Right cardiac atrium (tissue), 5 donors: ENCODE data around the gene ELP2. TPM values are rescaled to one million over a fixed set of nuclear protein-coding genes. Genes with fewer than 3 reads are reported as not detected.
"Not testable (repeated sequence)": the region's sequence is repeated elsewhere in the genome, so short reads cannot be mapped to it uniquely, and the experiment has no call there.

Experiments
- ATAC-seq, 2 donors: fragments of 200-7000 bp; cut with Tn5 transposase; one replicate each; pipeline versions ENCODE4 v1.8.0 to v1.9.1; 2020; ENCODE audit warnings: moderate library complexity in 2 of 2, mild to moderate bottlenecking in 1 of 2
- DNase-seq, 3 donors: peaks; one replicate each; pipeline ENCODE4 v3.0.0-alpha.2; 2020
- H3K27ac ChIP-seq: one replicate; pipeline ENCODE4 v1.5.1; 2013; ENCODE audit warnings: mild to moderate bottlenecking, low read length, control low read depth, moderate library complexity
- H3K27me3 ChIP-seq: one replicate; pipeline ENCODE4 v1.6.1; 2013; ENCODE audit not compliant: control insufficient read depth, insufficient read depth
- H3K4me1 ChIP-seq: one replicate; pipeline ENCODE4 v1.6.1; 2013; ENCODE audit warnings: low read length; ENCODE audit not compliant: control insufficient read depth, insufficient read depth
- H3K4me3 ChIP-seq: one replicate; pipeline ENCODE4 v1.5.1; 2013; ENCODE audit warnings: low read length, control low read depth
- H3K9me3 ChIP-seq: one replicate; pipeline ENCODE4 v1.6.1; 2013; ENCODE audit warnings: low read length; ENCODE audit not compliant: control insufficient read depth
- WGBS: extraction: QIAGEN DNeasy Blood & Tissue Kit; methylation state at CpG from one replicate; pipeline ENCODE4 v1.1.7; 2013; 5-methylcytosine and 5-hydroxymethylcytosine counted together
- intact Hi-C, 4 donors: fragments of 100-400 bp; cut with DNase I; formaldehyde crosslinking; loops; one replicate each; pipeline versions ENCODE4 v1.11.0 to v1.14.0; 2022 to 2023
- polyA plus RNA-seq: library from polyadenylated mRNA; stranded (reverse); fragments of 200-250 nt; gene quantifications from one replicate; pipeline ENCODE4 v1.2.3, GENCODE V29; 2013
- total RNA-seq, 4 donors: library from RNA; stranded (reverse); fragmentation: NEBNext Ultra II Directional; extraction: Animal tissue kit (Norgen Biotek cat#: 25700); gene quantifications; one replicate each; pipeline ENCODE4 v1.2.1, GENCODE V29; 2021
- donor health status: healthy with polysubstance abuse.
- donor health status: DM: no; HTN: yes; CAD: no.
- donor health status: DM: no; HTN: no; CAD: no.
- donor health status: DM: no; HTN: yes; CAD: no; lungs with severe emphysema.
- donor health status: DM: yes; HTN: yes; CAD: no.

The ELP2 gene
- total and polyA plus RNA-seq, 5 donors = 31.4 to 56.6 (median 54.0) TPM

- not testable (repeated sequence) for H3K4me1 ChIP-seq, H3K4me3 ChIP-seq, H3K27ac ChIP-seq, H3K9me3 ChIP-seq, H3K27me3 ChIP-seq, DNase-seq, ATAC-seq
- WGBS = 91% methylated on average over 11 of the region's 11 CpGs
- intact Hi-C loops = loop anchor here in 2 of 4 donors (5.0 to 10.0 kb wide), 2 partner anchors 34 to 48 kb away; no protein-coding TSS in a partner anchor
Measured at GRCh38 chr18:36116771-36117170, 12.9 kb upstream of the ELP2 start.

GRCh38 chr18:36120297-36120696 lies 9.4 kb upstream of the ELP2 start:
- intact Hi-C loops = loop anchor here in 1 of 4 donors (10.0 kb wide), 1 partner anchor 55 kb away; the partner anchor contains the start of gene RPRD1A
- 92% methylated on average over 3 of the region's 3 CpGs for WGBS
- H3K4me3 ChIP-seq = no peak overlapping the region
- ATAC-seq (no peak), DNase-seq (no peak)
- H3K9me3 ChIP-seq = no peaks in the 10 kb centered on the region
- no peaks in the 10 kb centered on the region for H3K4me1 ChIP-seq
- no peak overlapping the region for H3K27ac ChIP-seq
- H3K27me3 ChIP-seq = no peaks in the 10 kb centered on the region

- intact Hi-C loops = loop anchor here in 1 of 4 donors (10.0 kb wide), 1 partner anchor 60 kb away; the partner anchor contains the start of gene RPRD1A
- 91% methylated on average over 4 of the region's 4 CpGs for WGBS
Measured at GRCh38 chr18:36124841-36125240, 4.9 kb upstream of the ELP2 start.

GRCh38 chr18:36126668-36127067 lies 3.0 kb upstream of the ELP2 start:
- no peak overlapping the region for H3K27ac ChIP-seq
- no peak overlapping the region for H3K4me3 ChIP-seq
- ATAC-seq (no peak), DNase-seq (no peak)
- WGBS = 93% methylated on average over 8 of the region's 8 CpGs
- intact Hi-C loops = loop anchor here in 1 of 4 donors (10.0 kb wide), 1 partner anchor 62 kb away; the partner anchor contains the start of gene RPRD1A
- no peaks in the 10 kb centered on the region for H3K9me3 ChIP-seq
- H3K27me3 ChIP-seq = no peaks in the 10 kb centered on the region
- peaks cover 2% of the 10 kb centered on the region for H3K4me1 ChIP-seq

More at GRCh38 chr18:36124841-36125240, 4.9 kb upstream of the ELP2 start:
- Histone ChIP-seq H3K4me3 (no peak overlapping the region), H3K9me3 (no peaks in the 10 kb centered on the region), H3K27ac (no peak overlapping the region), H3K4me1 (no peaks in the 10 kb centered on the region), H3K27me3 (no peaks in the 10 kb centered on the region)
- ATAC-seq (no peak), DNase-seq (no peak)

- ATAC-seq (no peak), DNase-seq (no peak)
- no peaks in the 10 kb centered on the region for H3K9me3 ChIP-seq
- H3K4me1 ChIP-seq = peaks cover 2% of the 10 kb centered on the region
- intact Hi-C loops = loop anchor here in 1 of 4 donors (10.0 kb wide), 1 partner anchor 63 kb away; the partner anchor contains the start of gene RPRD1A
- H3K27me3 ChIP-seq = no peaks in the 10 kb centered on the region
- H3K27ac ChIP-seq = no peak overlapping the region
- WGBS = 34% methylated on average over 15 of the region's 15 CpGs
- peak overlapping the region; percentile 69 for H3K4me3 ChIP-seq
Measured at GRCh38 chr18:36127836-36128529, 1.7 kb upstream of the ELP2 start.

- Histone ChIP-seq H3K9me3 (no peaks in the 10 kb centered on the region), H3K27ac (no peak overlapping the region), H3K4me3 (peak overlapping the region; percentile 69), H3K27me3 (no peaks in the 10 kb centered on the region), H3K4me1 (peaks cover 2% of the 10 kb centered on the region)
- WGBS = under 1% methylated on average over 12 of the region's 12 CpGs
- DNase-seq = peak in 1 of 3 donors; percentile 43
- no peak for ATAC-seq
- intact Hi-C loops = loop anchor here in 1 of 4 donors (10.0 kb wide), 1 partner anchor 64 kb away; the partner anchor contains the start of gene RPRD1A
Measured at GRCh38 chr18:36128530-36128870, 1.2 kb upstream of the ELP2 start.

- intact Hi-C loops = loop anchor here in 1 of 4 donors (10.0 kb wide), 1 partner anchor 64 kb away; the partner anchor contains the start of gene RPRD1A
- Histone ChIP-seq H3K4me3 (peak overlapping the region; percentile 69), H3K27me3 (no peaks in the 10 kb centered on the region), H3K27ac (no peak overlapping the region), H3K9me3 (no peaks in the 10 kb centered on the region), H3K4me1 (peaks cover 2% of the 10 kb centered on the region)
- DNase-seq (no peak), ATAC-seq (peak in 1 of 2 donors; percentile 54)
- under 1% methylated on average over 37 of the region's 37 CpGs for WGBS
Measured at GRCh38 chr18:36128907-36129299, 796 bp upstream of the ELP2 start.

- DNase-seq (no peak), ATAC-seq (peak; percentile 13 to 33)
- WGBS = 4% methylated on average over 30 of the region's 30 CpGs
- intact Hi-C loops = loop anchor here in 1 of 4 donors (5.0 kb wide), 1 partner anchor 113 kb away; no protein-coding TSS in a partner anchor
- Histone ChIP-seq H3K27me3 (no peaks in the 10 kb centered on the region), H3K4me3 (peak overlapping the region; percentile 69), H3K9me3 (no peaks in the 10 kb centered on the region), H3K27ac (peak overlapping the region; percentile 73), H3K4me1 (peaks cover 2% of the 10 kb centered on the region)
Measured at GRCh38 chr18:36130039-36130831, 536 bp downstream of the ELP2 start.

GRCh38 chr18:36130883-36131653 lies 1.4 kb downstream of the ELP2 start:
- H3K27me3 ChIP-seq = no peaks in the 10 kb centered on the region
- ATAC-seq = no peak
- peak overlapping the region; percentile 69 for H3K4me3 ChIP-seq
- H3K9me3 ChIP-seq = no peaks in the 10 kb centered on the region
- DNase-seq = no peak
- H3K4me1 ChIP-seq = peaks cover 2% of the 10 kb centered on the region
- no peak overlapping the region for H3K27ac ChIP-seq
- 90% methylated on average over 26 of the region's 26 CpGs for WGBS
- intact Hi-C loops = loop anchor here in 1 of 4 donors (5.0 kb wide), 1 partner anchor 114 kb away; no protein-coding TSS in a partner anchor

GRCh38 chr18:36131692-36132483 lies 2.2 kb downstream of the ELP2 start:
- Histone ChIP-seq H3K4me3 (no peak overlapping the region), H3K27me3 (no peaks in the 10 kb centered on the region), H3K9me3 (no peaks in the 10 kb centered on the region), H3K4me1 (peaks cover 2% of the 10 kb centered on the region), H3K27ac (no peak overlapping the region)
- ATAC-seq = no peak
- intact Hi-C loops = loop anchor here in 1 of 4 donors (5.0 kb wide), 1 partner anchor 115 kb away; no protein-coding TSS in a partner anchor
- 89% methylated on average over 9 of the region's 9 CpGs for WGBS
- no peak for DNase-seq
